PC-9 (cell line): Measurements from ENCODE around the gene RABL6.

Experiments used
- CTCF ChIP-seq: fragments of 200-600 bp; sonication (generic); conservative IDR thresholded peaks from 2 replicates; pipeline ENCODE4 v1.6.1; 2017; ENCODE audit warnings: mixed run types, antibody characterized with exemption, mild to moderate bottlenecking, moderate library complexity
- EZH2 ChIP-seq: fragments of 200-600 bp; sonication (generic); IDR thresholded peaks from 2 replicates; pipeline ENCODE4 v1.8.0; 2017; ENCODE audit warnings: antibody characterized with exemption, low read depth

GRCh38 chr9:136820971-136821825, 13.4 kb downstream of the RABL6 start:
- TF ChIP-seq CTCF (no peak), EZH2 (no peak)
